Stromal cell of bone marrow (primary cell): ENCODE data around the gene RLBP1.
A peak's percentile ranks its signal among the peaks of the same experiment; 100 is the strongest.
"Not testable (repeated sequence)": the region's sequence is repeated elsewhere in the genome, so short reads cannot be mapped to it uniquely, and the experiment has no call there.

Experiments used
- DNase-seq: peaks from one replicate; pipeline ENCODE4 v3.0.0-alpha.2; 2012; ENCODE audit warnings: low read depth

Gene RLBP1

GRCh38 chr15:89221543-89221942, at the start of gene RLBP1:
RLBP1 (minus strand) TSS chr15:89221579; CDS start chr15:89218975, 2,604 bp downstream.
- DNase-seq, result no peak

GRCh38 chr15:89250142-89250541, 28.8 kb upstream of the RLBP1 start:
- not testable (repeated sequence) for DNase-seq

GRCh38 chr15:89248584-89248983, 27.2 kb upstream of the RLBP1 start:
- DNase-seq, result no peak

- DNase-seq, result no peak
These were observed 26.1 kb upstream of the RLBP1 start for GRCh38 chr15:89247446-89247845.

GRCh38 chr15:89244574-89244903, 23.2 kb upstream of the RLBP1 start:
- DNase-seq, result no peak

GRCh38 chr15:89243691-89244573, 22.6 kb upstream of the RLBP1 start, which contains the start of gene FANCI:
FANCI (plus strand) TSS chr15:89243979; CDS start chr15:89247648, 3,669 bp downstream.
- DNase-seq, result peak; percentile 87

- DNase-seq, result no peak
These were observed 21.8 kb upstream of the RLBP1 start for GRCh38 chr15:89243046-89243690.

GRCh38 chr15:89239883-89240810, 18.8 kb upstream of the RLBP1 start:
- DNase-seq, result not testable (repeated sequence)

GRCh38 chr15:89231832-89232231, 10.5 kb upstream of the RLBP1 start:
- DNase-seq, result no peak

GRCh38 chr15:89230277-89230676, 8.9 kb upstream of the RLBP1 start:
- DNase-seq, result no peak

GRCh38 chr15:89227425-89227824, 6.0 kb upstream of the RLBP1 start:
- no peak for DNase-seq

GRCh38 chr15:89226359-89227221, 5.2 kb upstream of the RLBP1 start:
- no peak for DNase-seq

- DNase-seq, result no peak
These were observed 4.2 kb upstream of the RLBP1 start for GRCh38 chr15:89225588-89225987.

- DNase-seq, result no peak
These were observed 2.8 kb downstream of the RLBP1 start for GRCh38 chr15:89218531-89218930.

GRCh38 chr15:89217686-89218376, 3.5 kb downstream of the RLBP1 start:
- no peak for DNase-seq

GRCh38 chr15:89217031-89217430, 4.3 kb downstream of the RLBP1 start:
- DNase-seq, result no peak

GRCh38 chr15:89215627-89216026, 5.8 kb downstream of the RLBP1 start:
- no peak for DNase-seq

- DNase-seq, result no peak
These were observed 9.7 kb downstream of the RLBP1 start for GRCh38 chr15:89211678-89212170.

GRCh38 chr15:89209057-89209456, 12.3 kb downstream of the RLBP1 start:
- DNase-seq, result no peak

GRCh38 chr15:89208256-89208655, 13.1 kb downstream of the RLBP1 start:
- DNase-seq, result no peak
